ENCODE results near the gene RAPGEF2. TPM values are rescaled to one million over a fixed set of nuclear protein-coding genes. Genes with fewer than 3 reads are reported as not detected.

RAPGEF2 gene
- total RNA-seq, 2 donors from 2014 or later: 14.0 to 33.3 TPM

DNA sequence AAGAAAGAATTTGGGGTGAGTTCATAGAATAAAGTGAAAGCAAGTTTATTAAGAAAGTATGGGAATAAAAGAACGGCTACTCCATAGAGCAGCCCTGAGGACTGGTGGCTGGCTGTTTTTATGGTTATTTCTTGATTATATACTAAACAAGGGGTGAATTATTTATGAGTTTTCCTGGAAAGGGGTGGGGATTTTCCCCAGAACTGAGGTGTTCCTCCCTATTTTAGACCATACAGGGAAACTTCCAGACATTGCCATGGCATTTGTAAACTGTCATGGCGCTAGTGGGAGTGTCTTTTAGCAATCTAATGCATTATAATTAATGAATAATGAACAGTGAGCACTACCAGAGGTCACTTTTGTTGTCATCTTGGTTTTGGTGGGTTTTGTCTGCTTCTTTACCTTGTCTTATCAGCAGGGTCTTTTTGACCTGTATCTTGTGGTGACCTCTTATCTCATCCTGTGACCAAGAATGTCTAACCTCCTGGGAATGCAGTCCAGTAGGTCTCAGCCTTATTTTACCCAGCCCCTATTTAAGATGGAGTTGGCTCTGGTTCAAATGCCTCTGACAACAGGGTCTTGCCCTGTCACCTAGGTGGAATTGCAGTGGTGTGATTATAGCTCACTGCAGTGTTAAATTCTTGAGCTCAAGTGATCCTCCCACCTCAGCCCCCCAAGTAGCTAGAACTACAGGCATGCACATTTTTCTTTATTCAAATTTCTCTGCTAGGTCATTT, 27.1 kb downstream of the RAPGEF2 start:
- Mint-ChIP-seq H3K4me3 (no peak overlapping the region), H3K27ac (no peak overlapping the region), H3K27me3 (no peaks in the 10 kb centered on the region), H3K4me1 (ENCODE audit: low read depth in 2 of 2) (peaks cover 14 to 34% of the 10 kb centered on the region in 2 donors), H3K9me3 (no peaks in the 10 kb centered on the region), H3K36me3 (no peaks in the 10 kb centered on the region)
- no peak for ATAC-seq
- no peak for DNase-seq (ENCODE audit: low spot score)

DNA sequence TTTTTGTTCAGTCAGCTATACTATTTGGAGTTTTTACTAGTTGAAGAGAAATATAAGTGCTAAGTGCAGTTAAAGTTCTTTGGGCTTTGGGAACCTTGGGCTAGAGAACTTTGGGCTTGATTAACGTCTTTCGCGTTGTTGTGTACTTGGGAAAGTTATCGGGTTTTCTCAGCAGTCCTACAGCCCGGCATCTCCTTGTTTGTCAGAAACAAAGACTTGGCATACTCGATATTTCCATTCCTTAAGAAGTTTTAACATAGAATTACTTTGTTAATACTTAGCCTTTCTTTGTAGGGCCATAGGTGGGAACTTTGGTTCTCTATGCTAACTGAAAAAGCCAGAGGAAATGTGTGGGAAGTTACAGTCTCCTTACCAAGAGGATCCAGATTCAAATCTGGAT, 28.7 kb downstream of the RAPGEF2 start:
- DNase-seq (ENCODE audit: low spot score) (no peak), ATAC-seq (no peak)
- no peaks in the 10 kb centered on the region for H3K36me3 Mint-ChIP-seq
- no peaks in the 10 kb centered on the region for H3K27me3 Mint-ChIP-seq
- H3K4me3 Mint-ChIP-seq: no peak overlapping the region
- peaks cover 6 to 22% of the 10 kb centered on the region in 2 donors for H3K4me1 Mint-ChIP-seq (ENCODE audit: low read depth in 2 of 2)
- H3K27ac Mint-ChIP-seq: no peak overlapping the region
- no peaks in the 10 kb centered on the region for H3K9me3 Mint-ChIP-seq

DNA sequence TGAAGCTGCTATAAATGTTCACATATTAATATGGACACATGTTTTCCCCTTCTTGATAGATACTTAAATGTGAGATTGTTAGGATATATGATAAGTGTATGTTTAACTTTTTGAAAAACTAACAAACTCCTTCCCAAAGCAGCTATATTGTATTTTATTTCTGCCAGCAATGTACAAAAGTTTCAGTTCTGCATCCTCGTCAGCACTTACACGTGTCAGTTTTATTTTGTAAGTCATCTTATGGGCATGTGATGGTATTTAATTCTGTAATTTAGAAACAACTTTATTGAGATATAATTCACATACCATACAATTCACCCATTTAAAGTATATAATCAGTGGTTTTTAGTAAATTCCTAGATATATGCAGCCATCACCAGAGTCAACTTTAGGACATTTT, 31.6 kb downstream of the RAPGEF2 start:
- Mint-ChIP-seq H3K36me3 (no peaks in the 10 kb centered on the region), H3K9me3 (no peaks in the 10 kb centered on the region), H3K27ac (no peak overlapping the region), H3K4me1 (ENCODE audit: low read depth in 2 of 2) (peaks cover 9 to 11% of the 10 kb centered on the region in 2 donors), H3K4me3 (no peak overlapping the region), H3K27me3 (no peaks in the 10 kb centered on the region)
- no peak for ATAC-seq
- no peak for DNase-seq (ENCODE audit: low spot score)

DNA sequence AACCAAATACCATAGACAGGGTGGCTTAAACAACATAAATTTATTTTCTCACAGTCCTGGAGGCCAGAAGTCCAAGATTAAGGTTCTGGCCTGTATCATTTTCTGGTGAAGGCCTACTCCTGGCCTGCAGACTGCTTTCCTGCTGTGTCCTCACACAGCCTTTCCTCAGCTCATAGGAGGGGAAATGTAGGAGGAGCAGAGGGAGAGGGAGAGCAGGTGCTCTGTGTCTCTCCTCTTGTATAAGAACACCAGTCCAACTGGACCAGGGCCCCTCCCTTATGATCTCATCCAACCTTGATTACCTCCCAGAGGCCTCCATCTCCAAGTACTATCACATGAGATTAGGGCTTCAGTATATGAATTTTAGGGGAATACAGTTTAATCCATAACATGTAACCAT, 34.3 kb downstream of the RAPGEF2 start:
- ATAC-seq (no peak), DNase-seq (ENCODE audit: low spot score) (no peak)
- no peaks in the 10 kb centered on the region for H3K27me3 Mint-ChIP-seq
- peaks cover 3 to 11% of the 10 kb centered on the region in 2 donors for H3K4me1 Mint-ChIP-seq (ENCODE audit: low read depth in 2 of 2)
- H3K9me3 Mint-ChIP-seq: no peaks in the 10 kb centered on the region
- H3K4me3 Mint-ChIP-seq: no peak overlapping the region
- H3K36me3 Mint-ChIP-seq: no peaks in the 10 kb centered on the region
- H3K27ac Mint-ChIP-seq: no peak overlapping the region

DNA sequence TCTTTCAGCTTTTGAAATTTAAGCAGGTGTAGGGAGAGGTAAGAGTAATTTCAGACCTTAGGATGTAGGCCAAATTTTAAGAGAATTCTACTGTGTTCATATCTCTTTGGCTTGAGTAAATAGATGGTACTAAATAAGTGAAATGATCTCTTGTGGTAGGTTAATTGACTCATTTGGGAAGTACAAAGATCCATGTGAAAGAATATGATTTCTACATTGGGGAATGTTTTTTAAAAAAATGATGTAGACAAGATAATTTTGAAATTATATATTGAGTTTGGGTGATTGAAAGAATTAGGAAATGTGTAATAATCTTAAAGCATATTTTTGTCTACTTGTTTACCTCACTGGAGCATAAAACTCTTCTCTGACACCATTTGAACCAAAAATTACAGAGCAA, 35.6 kb downstream of the RAPGEF2 start:
- Mint-ChIP-seq H3K4me3 (no peak overlapping the region), H3K9me3 (no peaks in the 10 kb centered on the region), H3K4me1 (ENCODE audit: low read depth in 2 of 2) (peaks cover 3 to 11% of the 10 kb centered on the region in 2 donors), H3K36me3 (no peaks in the 10 kb centered on the region), H3K27me3 (no peaks in the 10 kb centered on the region), H3K27ac (no peak overlapping the region)
- DNase-seq (ENCODE audit: low spot score) (no peak), ATAC-seq (no peak)

DNA sequence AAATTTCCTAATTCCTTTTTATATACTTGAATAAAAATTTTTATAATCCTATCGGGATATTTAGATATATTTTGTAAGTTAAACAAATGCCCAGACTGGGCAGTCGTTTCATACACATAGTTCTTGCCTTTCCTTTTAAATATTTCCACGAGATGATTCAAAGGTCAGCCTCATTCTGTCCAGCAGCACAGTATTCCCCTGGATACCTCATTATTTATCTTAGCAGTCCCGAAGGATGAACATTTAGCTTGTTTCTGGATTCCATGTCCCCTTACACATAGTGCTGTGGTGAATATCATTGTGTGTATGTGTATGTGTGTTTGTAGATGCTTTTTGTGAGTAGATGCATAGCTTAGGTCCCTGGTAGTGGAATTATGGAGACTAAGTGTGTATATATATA, 38.3 kb downstream of the RAPGEF2 start:
- Mint-ChIP-seq H3K4me3 (no peak overlapping the region), H3K4me1 (ENCODE audit: low read depth in 2 of 2) (peaks cover 7 to 12% of the 10 kb centered on the region in 2 donors), H3K27ac (no peak overlapping the region), H3K27me3 (no peaks in the 10 kb centered on the region), H3K36me3 (no peaks in the 10 kb centered on the region), H3K9me3 (no peaks in the 10 kb centered on the region)
- ATAC-seq (no peak), DNase-seq (ENCODE audit: low spot score) (no peak)

DNA sequence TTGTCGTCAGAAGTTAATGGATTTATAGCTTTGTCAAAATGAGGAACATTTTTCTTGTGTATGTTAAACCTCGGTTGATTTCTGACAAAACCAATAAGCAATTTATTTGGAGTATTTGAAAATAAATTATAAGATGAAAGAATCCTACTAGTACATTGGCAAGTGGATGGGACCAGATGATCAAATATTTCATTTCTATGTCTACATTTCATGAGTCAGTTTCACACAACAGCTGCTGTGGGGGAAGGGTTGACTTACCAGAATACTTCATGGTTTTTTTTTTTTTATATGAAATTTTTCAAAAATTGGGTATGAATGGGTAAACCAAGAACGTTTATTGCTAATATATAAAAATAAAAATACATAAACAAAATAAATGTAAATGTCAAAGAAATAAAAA, 39.4 kb downstream of the RAPGEF2 start:
- Mint-ChIP-seq H3K27ac (no peak overlapping the region), H3K9me3 (no peaks in the 10 kb centered on the region), H3K4me3 (no peak overlapping the region), H3K36me3 (no peaks in the 10 kb centered on the region), H3K27me3 (no peaks in the 10 kb centered on the region), H3K4me1 (ENCODE audit: low read depth in 2 of 2) (peaks cover 7 to 12% of the 10 kb centered on the region in 2 donors)
- ATAC-seq (no peak), DNase-seq (ENCODE audit: low spot score) (no peak)

DNA sequence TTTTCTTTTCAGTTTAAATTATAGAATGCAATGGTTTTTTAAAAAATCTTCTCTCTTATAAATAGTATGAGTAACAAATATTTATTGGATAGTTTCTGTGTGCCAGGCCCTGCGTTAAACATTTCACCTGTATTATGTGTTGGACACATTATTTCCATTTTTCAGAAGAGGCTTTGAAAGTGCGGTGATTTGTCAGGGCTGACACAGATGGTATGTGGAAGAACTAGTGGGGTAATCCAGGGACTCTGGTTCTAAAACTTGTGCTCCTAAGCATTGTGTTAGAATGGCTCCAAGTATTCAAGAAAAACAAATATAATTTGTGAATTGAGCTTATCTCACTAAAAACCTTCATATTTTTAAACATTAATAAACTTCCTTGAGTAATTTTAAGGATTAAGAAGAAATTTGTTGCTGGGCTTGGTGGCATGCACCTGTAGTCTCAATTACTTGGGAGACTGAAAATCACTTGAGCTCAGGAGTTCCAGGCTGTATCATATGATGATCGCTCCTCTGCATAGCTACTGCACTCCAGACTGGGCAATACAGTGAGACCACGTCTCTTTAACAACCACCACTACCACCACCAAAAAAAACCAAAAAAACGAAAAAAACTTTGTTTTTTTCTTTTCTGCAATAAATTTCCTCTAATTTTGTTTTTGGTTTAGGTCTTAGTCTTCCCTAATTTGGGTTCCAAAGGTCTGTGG, 40.0 kb downstream of the RAPGEF2 start:
- ATAC-seq (no peak), DNase-seq (ENCODE audit: low spot score) (no peak)
- no peaks in the 10 kb centered on the region for H3K9me3 Mint-ChIP-seq
- no peaks in the 10 kb centered on the region for H3K27me3 Mint-ChIP-seq
- H3K36me3 Mint-ChIP-seq: no peaks in the 10 kb centered on the region
- peaks cover 7 to 12% of the 10 kb centered on the region in 2 donors for H3K4me1 Mint-ChIP-seq (ENCODE audit: low read depth in 2 of 2)
- no peak overlapping the region for H3K4me3 Mint-ChIP-seq
- H3K27ac Mint-ChIP-seq: no peak overlapping the region

DNA sequence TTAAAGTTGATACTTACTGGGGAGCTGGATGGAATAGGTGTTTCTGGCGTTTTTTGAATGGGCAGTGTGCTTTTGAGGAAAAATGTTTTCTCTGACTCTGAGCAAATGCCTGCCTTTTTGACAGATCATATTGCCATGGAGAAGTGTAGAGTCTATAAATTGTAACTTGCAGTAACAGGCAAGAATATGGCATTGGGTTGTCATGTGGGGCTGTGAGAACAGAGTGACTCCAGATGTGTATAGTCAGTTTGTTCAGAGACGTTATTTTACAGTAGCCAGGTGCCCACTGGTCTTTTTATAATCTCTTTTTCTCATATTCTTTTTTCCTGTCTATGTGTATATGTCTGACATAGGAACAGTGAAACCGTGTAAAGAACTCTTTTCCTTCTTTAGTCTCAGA, 40.8 kb downstream of the RAPGEF2 start:
- Mint-ChIP-seq H3K27ac (no peak overlapping the region), H3K4me3 (no peak overlapping the region), H3K27me3 (no peaks in the 10 kb centered on the region), H3K4me1 (ENCODE audit: low read depth in 2 of 2) (peaks cover 7 to 11% of the 10 kb centered on the region in 2 donors), H3K9me3 (no peaks in the 10 kb centered on the region), H3K36me3 (no peaks in the 10 kb centered on the region)
- no peak for ATAC-seq
- no peak for DNase-seq (ENCODE audit: low spot score)

DNA sequence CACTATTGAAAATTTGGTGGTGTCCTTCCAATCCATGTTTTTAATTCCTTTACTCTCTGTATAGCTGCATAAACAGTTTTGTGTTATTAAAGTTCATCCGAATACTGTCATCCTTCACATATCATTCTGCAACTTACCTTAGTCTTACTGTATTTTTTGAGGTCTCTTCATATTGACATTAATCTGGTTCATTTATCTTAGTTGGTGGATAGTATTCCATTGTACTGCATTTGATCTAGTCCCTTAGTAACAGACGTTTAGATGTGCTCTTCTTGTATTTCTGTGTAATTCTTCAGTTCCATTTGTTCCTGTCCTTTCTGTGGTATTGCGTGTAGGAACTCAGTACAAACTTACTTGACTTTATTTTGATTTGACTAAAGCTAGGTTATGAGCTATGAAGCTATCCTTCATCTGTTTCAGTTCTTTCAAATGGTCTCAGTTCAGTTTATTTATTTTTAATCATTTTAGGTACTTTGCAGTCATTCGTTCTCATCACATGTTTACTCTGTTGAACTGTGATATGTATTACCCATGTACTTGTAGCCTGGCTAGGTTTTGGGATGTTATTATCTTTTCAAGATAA, 41.3 kb downstream of the RAPGEF2 start:
- no peaks in the 10 kb centered on the region for H3K27me3 Mint-ChIP-seq
- H3K27ac Mint-ChIP-seq: no peak overlapping the region
- no peak for DNase-seq (ENCODE audit: low spot score)
- H3K4me1 Mint-ChIP-seq (ENCODE audit: low read depth in 2 of 2): peaks cover 6 to 7% of the 10 kb centered on the region in 2 donors
- H3K36me3 Mint-ChIP-seq: no peaks in the 10 kb centered on the region
- no peak overlapping the region for H3K4me3 Mint-ChIP-seq
- no peaks in the 10 kb centered on the region for H3K9me3 Mint-ChIP-seq
- no peak for ATAC-seq

DNA sequence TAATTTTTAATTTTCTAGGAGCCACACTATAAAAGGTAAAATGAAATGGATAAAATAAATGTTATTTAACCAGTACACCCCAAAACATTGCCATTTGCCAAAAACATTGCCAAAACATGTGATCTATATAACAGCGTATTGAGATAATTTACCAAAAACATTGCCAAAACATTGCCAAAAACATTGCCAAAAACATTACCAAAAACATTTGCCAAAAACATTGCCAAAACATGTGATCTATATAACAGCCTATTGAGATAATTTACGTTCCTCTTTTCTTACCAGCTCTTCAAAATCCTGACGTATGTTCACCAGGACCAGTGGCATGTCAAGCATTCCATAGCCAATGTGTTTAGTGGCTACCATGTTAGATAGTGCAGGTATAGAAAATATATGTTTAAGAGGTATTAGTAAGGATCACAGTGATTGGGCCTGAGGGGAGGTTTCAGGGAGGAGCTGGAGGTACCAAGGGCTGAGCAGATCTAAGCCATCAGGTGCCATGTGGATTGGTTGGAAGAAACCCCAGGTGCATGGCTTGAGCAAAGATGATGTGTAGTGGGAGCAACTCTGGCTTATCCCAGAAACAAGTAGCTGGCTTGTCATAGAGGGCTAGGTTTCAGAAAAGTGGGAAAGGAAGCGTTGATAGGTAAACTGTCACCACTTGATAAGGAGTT, 42.6 kb downstream of the RAPGEF2 start:
- Mint-ChIP-seq H3K4me3 (no peak overlapping the region), H3K4me1 (ENCODE audit: low read depth in 2 of 2) (peaks cover 6 to 7% of the 10 kb centered on the region in 2 donors), H3K36me3 (no peaks in the 10 kb centered on the region), H3K9me3 (no peaks in the 10 kb centered on the region), H3K27me3 (no peaks in the 10 kb centered on the region), H3K27ac (no peak overlapping the region)
- ATAC-seq: no peak
- no peak for DNase-seq (ENCODE audit: low spot score)

DNA sequence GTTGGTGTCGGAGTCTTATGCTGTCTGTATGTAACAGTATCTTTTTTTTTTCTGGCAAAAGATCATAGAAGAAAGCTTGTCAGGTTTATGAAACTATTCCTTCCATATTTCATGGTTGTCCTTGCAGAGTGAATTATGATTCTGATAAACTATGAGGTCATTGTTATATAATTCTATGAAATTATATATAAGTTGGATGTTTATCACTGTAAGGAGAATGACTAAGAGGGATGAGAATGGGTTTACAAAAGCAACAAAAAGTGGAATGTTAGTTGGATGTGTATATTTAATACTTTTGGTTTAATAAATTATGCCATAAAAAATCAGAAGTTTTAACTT, 43.1 kb downstream of the RAPGEF2 start:
- no peak overlapping the region for H3K4me3 Mint-ChIP-seq
- no peaks in the 10 kb centered on the region for H3K36me3 Mint-ChIP-seq

DNA sequence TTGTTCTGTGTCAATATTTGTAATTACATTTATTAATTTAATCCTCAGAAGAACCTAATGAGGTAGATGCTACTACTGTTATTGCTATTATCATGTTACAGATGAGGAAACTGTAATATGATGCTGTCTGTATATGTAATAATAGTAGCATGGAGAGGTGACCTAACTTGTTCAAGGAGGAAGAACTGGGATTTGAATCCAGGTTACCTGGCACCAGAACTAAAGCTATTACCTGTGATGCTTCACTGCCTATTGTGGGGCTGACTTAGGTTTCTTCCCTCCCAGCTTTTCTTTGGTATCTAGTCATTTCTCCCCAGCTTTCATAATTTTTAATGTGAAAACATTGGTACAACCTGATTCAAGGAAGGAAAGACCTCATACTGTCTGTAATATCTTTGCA, 43.6 kb downstream of the RAPGEF2 start:
- Mint-ChIP-seq H3K9me3 (no peaks in the 10 kb centered on the region), H3K27me3 (no peaks in the 10 kb centered on the region)

More for the DNA sequence above, 43.1 kb downstream of the RAPGEF2 start:
- Mint-ChIP-seq H3K4me1 (ENCODE audit: low read depth in 2 of 2) (peaks cover 6 to 7% of the 10 kb centered on the region in 2 donors), H3K27me3 (no peaks in the 10 kb centered on the region), H3K27ac (no peak overlapping the region), H3K9me3 (no peaks in the 10 kb centered on the region)
- DNase-seq (ENCODE audit: low spot score): no peak
- ATAC-seq: no peak

DNA sequence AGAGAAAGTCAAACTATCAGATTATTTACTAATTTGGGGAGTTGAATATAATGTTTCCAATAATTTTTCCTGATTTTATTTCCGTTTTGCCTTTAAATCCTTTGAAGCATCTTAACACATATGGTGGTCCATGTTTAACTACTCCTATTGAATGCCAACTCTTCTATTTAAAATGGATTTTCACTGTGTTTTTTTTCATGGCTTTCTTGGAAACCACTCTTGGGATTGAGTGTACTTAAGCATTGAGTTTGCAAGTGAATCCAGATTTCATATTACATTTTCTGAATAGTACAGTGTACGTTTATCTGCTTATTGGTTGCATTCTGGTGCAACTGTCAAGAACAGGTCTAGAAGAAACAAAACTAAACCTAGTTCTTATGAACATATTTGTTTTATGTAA, 45.6 kb downstream of the RAPGEF2 start:
- Mint-ChIP-seq H3K4me3 (no peak overlapping the region), H3K27me3 (no peaks in the 10 kb centered on the region), H3K9me3 (no peaks in the 10 kb centered on the region), H3K4me1 (ENCODE audit: low read depth in 2 of 2) (peaks cover 8 to 13% of the 10 kb centered on the region in 2 donors), H3K36me3 (no peaks in the 10 kb centered on the region), H3K27ac (no peak overlapping the region)
- no peak for DNase-seq (ENCODE audit: low spot score)
- ATAC-seq: no peak

More for the DNA sequence above, 43.6 kb downstream of the RAPGEF2 start:
- Mint-ChIP-seq H3K4me3 (no peak overlapping the region), H3K27ac (no peak overlapping the region), H3K36me3 (no peaks in the 10 kb centered on the region), H3K4me1 (ENCODE audit: low read depth in 2 of 2) (peaks cover 5 to 10% of the 10 kb centered on the region in 2 donors)
- ATAC-seq (no peak), DNase-seq (ENCODE audit: low spot score) (no peak)

Data from natural killer cell treated with Interleukin-12 subunit alpha and Interleukin-12 subunit beta and Interleukin-15 and Interleukin-18, amount 100 ng/mL, for 72 hours (primary cell).